HL-60 (cell line): ENCODE results near the gene COX6B2.

Experiments used
- DNase-seq, 2 experiments: peaks; one replicate each; pipeline ENCODE4 v3.0.0-alpha.2; 2010 to 2020; ENCODE audit warnings: low read depth in 1 of 2, low spot score in 1 of 2
- H3K27ac ChIP-seq: fragments of 250-450 bp; sonication (Bioruptor Pico); replicated peaks from 2 replicates; pipeline ENCODE4 v1.5.1; 2020; ENCODE audit warnings: mild to moderate bottlenecking, moderate library complexity
- H3K27me3 ChIP-seq: fragments of 250-450 bp; sonication (Bioruptor Pico); 2 replicates; pipeline ENCODE4 v1.5.1; 2021; ENCODE audit warnings: mild to moderate bottlenecking, moderate library complexity; ENCODE audit not compliant: insufficient read depth, poor library complexity, severe bottlenecking
- H3K4me3 ChIP-seq: replicated peaks from 2 replicates; pipeline ENCODE4 v1.5.1; 2011; ENCODE audit warnings: mild to moderate bottlenecking, control low read depth, low read length; ENCODE audit not compliant: insufficient read depth
- GABPA ChIP-seq: IDR thresholded peaks from 2 replicates; pipeline ENCODE4 v1.6.1; 2012; ENCODE audit warnings: low read depth
- POLR2AphosphoS5 ChIP-seq: IDR thresholded peaks from 2 replicates; pipeline ENCODE4 v1.6.1; 2012; ENCODE audit warnings: low read depth
- SPI1 ChIP-seq: IDR thresholded peaks from 2 replicates; pipeline ENCODE4 v1.6.1; 2012; ENCODE audit warnings: low read depth, mild to moderate bottlenecking, borderline replicate concordance
- TF ChIP-seq, protein P1 (sequence below): IDR thresholded peaks from 2 replicates; pipeline ENCODE4 v1.6.1; 2012; ENCODE audit warnings: low read depth; ENCODE audit not compliant: insufficient replicate concordance
- TF ChIP-seq, protein P2 (sequence below): IDR thresholded peaks from one replicate; pipeline ENCODE4 v1.5.1; 2011; ENCODE audit warnings: low read length, control low read depth, inconsistent platforms; ENCODE audit not compliant: insufficient read depth

Gene COX6B2

GRCh38 chr19:55314396-55314795 is 40.1 kb downstream of the COX6B2 start:
- no peaks in the 10 kb centered on the region for H3K27me3 ChIP-seq
- TF ChIP-seq GABPA (no peak), SPI1 (no peak), POLR2AphosphoS5 (no peak)
- TF ChIP-seq, protein P1, sequence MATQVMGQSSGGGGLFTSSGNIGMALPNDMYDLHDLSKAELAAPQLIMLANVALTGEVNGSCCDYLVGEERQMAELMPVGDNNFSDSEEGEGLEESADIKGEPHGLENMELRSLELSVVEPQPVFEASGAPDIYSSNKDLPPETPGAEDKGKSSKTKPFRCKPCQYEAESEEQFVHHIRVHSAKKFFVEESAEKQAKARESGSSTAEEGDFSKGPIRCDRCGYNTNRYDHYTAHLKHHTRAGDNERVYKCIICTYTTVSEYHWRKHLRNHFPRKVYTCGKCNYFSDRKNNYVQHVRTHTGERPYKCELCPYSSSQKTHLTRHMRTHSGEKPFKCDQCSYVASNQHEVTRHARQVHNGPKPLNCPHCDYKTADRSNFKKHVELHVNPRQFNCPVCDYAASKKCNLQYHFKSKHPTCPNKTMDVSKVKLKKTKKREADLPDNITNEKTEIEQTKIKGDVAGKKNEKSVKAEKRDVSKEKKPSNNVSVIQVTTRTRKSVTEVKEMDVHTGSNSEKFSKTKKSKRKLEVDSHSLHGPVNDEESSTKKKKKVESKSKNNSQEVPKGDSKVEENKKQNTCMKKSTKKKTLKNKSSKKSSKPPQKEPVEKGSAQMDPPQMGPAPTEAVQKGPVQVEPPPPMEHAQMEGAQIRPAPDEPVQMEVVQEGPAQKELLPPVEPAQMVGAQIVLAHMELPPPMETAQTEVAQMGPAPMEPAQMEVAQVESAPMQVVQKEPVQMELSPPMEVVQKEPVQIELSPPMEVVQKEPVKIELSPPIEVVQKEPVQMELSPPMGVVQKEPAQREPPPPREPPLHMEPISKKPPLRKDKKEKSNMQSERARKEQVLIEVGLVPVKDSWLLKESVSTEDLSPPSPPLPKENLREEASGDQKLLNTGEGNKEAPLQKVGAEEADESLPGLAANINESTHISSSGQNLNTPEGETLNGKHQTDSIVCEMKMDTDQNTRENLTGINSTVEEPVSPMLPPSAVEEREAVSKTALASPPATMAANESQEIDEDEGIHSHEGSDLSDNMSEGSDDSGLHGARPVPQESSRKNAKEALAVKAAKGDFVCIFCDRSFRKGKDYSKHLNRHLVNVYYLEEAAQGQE = no peak
- TF ChIP-seq, protein P2, sequence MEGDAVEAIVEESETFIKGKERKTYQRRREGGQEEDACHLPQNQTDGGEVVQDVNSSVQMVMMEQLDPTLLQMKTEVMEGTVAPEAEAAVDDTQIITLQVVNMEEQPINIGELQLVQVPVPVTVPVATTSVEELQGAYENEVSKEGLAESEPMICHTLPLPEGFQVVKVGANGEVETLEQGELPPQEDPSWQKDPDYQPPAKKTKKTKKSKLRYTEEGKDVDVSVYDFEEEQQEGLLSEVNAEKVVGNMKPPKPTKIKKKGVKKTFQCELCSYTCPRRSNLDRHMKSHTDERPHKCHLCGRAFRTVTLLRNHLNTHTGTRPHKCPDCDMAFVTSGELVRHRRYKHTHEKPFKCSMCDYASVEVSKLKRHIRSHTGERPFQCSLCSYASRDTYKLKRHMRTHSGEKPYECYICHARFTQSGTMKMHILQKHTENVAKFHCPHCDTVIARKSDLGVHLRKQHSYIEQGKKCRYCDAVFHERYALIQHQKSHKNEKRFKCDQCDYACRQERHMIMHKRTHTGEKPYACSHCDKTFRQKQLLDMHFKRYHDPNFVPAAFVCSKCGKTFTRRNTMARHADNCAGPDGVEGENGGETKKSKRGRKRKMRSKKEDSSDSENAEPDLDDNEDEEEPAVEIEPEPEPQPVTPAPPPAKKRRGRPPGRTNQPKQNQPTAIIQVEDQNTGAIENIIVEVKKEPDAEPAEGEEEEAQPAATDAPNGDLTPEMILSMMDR = no peak
- no peak overlapping the region for H3K27ac ChIP-seq
- no peak overlapping the region for H3K4me3 ChIP-seq
- no peak for DNase-seq

DNA sequence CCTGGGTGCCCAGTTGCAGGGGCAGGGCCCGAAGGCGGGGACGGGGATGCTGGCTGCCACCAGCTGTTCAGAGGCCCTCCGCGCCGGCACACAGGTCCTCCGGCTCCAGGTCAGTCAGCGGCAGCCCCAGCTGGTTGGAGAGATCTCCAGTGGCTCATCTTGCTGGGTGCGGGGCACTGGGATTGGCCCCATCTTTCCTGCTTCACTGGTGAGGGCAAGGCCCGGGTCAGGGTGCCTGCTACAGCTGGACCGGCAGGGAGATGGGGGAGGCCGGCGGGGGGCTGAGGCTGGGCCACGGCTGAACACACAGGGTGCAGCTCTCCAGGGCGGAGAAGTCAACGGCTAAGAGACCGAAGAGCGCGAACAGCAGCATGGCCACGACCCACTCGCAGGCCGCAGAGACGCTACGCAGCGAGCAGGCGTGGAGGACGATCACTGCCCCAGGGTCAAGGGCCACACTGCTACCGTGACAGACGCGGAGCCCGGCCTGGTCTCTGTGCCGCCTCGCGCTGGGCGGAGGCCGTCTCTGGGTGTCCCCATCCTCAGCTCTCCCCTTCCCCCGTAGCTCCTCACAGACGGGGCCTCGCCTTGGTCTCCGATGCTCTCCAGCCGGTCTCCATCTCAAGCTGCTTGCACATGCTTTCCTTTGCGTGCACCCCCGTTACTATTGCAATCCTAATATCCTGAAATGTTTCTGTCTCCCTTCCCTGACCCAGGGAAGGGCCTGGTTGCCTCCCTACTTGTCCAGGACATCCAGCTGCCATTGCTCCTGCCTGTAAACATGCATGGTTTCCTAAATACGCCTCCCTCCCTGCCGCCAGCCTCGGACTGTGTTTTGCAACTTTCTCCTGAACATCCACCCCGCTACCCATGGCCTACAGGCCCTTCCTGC is 41.7 kb downstream of the COX6B2 start:
- TF ChIP-seq, protein P2 = no peak
- no peak for TF ChIP-seq GABPA
- no peak for TF ChIP-seq SPI1
- TF ChIP-seq POLR2AphosphoS5 = no peak
- TF ChIP-seq, protein P1 = no peak
- Histone ChIP-seq H3K4me3 (no peak overlapping the region), H3K27me3 (no peaks in the 10 kb centered on the region), H3K27ac (no peak overlapping the region)
- no peak for DNase-seq

GRCh38 chr19:55311797-55312196 is 42.7 kb downstream of the COX6B2 start:
- Histone ChIP-seq H3K27me3 (no peaks in the 10 kb centered on the region), H3K27ac (no peak overlapping the region), H3K4me3 (no peak overlapping the region)
- TF ChIP-seq GABPA (no peak), POLR2AphosphoS5 (no peak), SPI1 (no peak)
- TF ChIP-seq, protein P2 = no peak
- TF ChIP-seq, protein P1 = no peak
- DNase-seq = no peak
